ENCODE data around the gene PTDSS2.

DNA sequence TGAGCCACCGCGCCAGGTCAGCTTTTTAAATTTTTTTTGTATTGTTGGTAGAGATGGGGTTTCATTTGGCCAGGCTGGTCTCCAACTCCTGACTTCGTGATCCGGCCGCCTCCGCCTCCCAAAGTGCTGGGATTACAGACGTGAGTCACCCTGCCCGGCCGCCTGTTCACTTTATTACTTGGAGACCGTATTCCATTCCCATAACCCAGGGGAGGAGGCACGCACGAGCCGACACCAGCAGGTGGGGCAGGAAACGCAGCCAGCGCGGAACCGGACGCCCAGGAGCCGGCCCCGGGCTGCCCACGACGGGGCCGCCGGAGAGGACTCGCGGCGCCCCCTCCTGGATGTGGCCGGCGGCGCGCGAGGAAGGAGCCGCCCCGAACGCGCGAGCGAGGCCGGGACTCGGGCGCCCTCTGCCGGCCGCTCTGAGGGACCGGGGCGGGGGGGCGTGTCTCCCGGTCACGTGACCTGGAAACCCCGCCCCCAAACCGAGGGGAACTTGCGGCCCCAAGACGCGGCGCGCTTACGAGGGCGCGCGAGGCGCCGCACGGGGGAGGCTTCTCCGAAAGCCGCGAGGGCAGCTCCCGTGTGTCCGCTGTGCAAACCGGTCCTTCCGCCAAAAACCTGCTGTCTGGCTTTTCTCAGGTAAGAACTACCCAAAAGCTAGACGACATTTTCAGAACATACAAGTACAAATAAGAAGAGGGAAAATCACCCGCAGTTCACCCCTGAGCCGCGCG lies 68.6 kb downstream of the PTDSS2 start:
- TF ChIP-seq, protein P1, sequence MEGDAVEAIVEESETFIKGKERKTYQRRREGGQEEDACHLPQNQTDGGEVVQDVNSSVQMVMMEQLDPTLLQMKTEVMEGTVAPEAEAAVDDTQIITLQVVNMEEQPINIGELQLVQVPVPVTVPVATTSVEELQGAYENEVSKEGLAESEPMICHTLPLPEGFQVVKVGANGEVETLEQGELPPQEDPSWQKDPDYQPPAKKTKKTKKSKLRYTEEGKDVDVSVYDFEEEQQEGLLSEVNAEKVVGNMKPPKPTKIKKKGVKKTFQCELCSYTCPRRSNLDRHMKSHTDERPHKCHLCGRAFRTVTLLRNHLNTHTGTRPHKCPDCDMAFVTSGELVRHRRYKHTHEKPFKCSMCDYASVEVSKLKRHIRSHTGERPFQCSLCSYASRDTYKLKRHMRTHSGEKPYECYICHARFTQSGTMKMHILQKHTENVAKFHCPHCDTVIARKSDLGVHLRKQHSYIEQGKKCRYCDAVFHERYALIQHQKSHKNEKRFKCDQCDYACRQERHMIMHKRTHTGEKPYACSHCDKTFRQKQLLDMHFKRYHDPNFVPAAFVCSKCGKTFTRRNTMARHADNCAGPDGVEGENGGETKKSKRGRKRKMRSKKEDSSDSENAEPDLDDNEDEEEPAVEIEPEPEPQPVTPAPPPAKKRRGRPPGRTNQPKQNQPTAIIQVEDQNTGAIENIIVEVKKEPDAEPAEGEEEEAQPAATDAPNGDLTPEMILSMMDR (IDR thresholded peaks at IDR 0.05 in 2 of 3, conservative IDR thresholded peaks at IDR 0.05 in 1 of 3; ENCODE audit: control insufficient read depth in 2 of 3, extremely low read depth in 1 of 3, insufficient read depth in 1 of 3, low read depth in 3 of 3, low read length in 3 of 3): peak; percentile 84 to 99 (median 97); a peak in 4 of 6 replicates
- TF ChIP-seq SP1 (IDR thresholded peaks at IDR 0.05; ENCODE audit: low read depth, low read length) (peak; percentile 78), IKZF1 (conservative IDR thresholded peaks at IDR 0.05) (peak; percentile 85), MYC (IDR thresholded peaks at IDR 0.05; ENCODE audit: insufficient read depth, insufficient read length, insufficient replicate concordance, low read length, severe bottlenecking) (no peak), CHD4 (IDR thresholded peaks at IDR 0.05) (no peak), POLR2A (IDR thresholded peaks at IDR 0.05; ENCODE audit: low read depth, low read length) (peak; percentile 70; the same call in 1 of the 2 replicates), JUND (IDR thresholded peaks at IDR 0.05; ENCODE audit: low read depth, low read length) (no peak), HDAC2 (IDR thresholded peaks at IDR 0.05) (no peak)
- TF ChIP-seq, protein P2, sequence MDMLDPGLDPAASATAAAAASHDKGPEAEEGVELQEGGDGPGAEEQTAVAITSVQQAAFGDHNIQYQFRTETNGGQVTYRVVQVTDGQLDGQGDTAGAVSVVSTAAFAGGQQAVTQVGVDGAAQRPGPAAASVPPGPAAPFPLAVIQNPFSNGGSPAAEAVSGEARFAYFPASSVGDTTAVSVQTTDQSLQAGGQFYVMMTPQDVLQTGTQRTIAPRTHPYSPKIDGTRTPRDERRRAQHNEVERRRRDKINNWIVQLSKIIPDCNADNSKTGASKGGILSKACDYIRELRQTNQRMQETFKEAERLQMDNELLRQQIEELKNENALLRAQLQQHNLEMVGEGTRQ (IDR thresholded peaks at IDR 0.05; ENCODE audit: borderline replicate concordance, low read depth, low read length): peak; percentile 78
- TF ChIP-seq, protein P3, sequence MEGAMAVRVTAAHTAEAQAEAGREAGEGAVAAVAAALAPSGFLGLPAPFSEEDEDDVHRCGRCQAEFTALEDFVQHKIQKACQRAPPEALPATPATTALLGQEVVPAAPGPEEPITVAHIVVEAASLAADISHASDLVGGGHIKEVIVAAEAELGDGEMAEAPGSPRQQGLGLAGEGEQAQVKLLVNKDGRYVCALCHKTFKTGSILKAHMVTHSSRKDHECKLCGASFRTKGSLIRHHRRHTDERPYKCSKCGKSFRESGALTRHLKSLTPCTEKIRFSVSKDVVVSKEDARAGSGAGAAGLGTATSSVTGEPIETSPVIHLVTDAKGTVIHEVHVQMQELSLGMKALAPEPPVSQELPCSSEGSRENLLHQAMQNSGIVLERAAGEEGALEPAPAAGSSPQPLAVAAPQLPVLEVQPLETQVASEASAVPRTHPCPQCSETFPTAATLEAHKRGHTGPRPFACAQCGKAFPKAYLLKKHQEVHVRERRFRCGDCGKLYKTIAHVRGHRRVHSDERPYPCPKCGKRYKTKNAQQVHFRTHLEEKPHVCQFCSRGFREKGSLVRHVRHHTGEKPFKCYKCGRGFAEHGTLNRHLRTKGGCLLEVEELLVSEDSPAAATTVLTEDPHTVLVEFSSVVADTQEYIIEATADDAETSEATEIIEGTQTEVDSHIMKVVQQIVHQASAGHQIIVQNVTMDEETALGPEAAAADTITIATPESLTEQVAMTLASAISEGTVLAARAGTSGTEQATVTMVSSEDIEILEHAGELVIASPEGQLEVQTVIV (IDR thresholded peaks at IDR 0.05; ENCODE audit: borderline replicate concordance, partially characterized antibody): no peak
- TF ChIP-seq, protein P4, sequence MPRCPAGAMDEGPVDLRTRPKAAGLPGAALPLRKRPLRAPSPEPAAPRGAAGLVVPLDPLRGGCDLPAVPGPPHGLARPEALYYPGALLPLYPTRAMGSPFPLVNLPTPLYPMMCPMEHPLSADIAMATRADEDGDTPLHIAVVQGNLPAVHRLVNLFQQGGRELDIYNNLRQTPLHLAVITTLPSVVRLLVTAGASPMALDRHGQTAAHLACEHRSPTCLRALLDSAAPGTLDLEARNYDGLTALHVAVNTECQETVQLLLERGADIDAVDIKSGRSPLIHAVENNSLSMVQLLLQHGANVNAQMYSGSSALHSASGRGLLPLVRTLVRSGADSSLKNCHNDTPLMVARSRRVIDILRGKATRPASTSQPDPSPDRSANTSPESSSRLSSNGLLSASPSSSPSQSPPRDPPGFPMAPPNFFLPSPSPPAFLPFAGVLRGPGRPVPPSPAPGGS (IDR thresholded peaks at IDR 0.05; ENCODE audit: borderline replicate concordance, insufficient read depth, low read depth, low read length, poor library complexity, severe bottlenecking): no peak

Data from GM12878 (cell line).